ENCODE results near the gene CAP1. TPM values are rescaled to one million over a fixed set of nuclear protein-coding genes. Genes with fewer than 3 reads are reported as not detected.

The CAP1 gene
- polyA plus RNA-seq, 3 donors: 400 to 941 (median 876) TPM

DNA sequence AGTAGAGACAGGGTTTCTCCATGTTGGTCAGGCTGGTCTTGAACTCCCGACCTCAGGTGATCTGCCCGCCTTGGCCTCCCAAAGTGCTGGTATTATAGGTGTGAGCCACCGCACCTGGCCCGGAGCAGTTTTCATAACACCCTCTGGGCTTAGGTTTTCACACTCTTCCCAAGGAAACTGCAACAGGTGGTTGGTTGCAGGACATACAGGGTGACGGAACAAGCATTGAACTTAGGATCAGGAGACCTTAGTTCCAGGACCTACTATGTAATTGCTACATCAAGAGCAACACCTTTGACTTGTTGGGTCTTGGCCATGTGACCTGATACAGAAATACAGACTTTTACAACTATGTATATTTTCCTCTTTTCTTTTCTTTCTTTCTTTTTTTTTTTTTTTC is 47.6 kb upstream of the CAP1 start:
- H3K9ac ChIP-seq (ENCODE audit: insufficient read depth, low read length, poor library complexity, severe bottlenecking): no peak overlapping the region
- peaks cover 0 to 2% (median 0%) of the 10 kb centered on the region in 7 donors for H3K9me3 Mint-ChIP-seq
- H4K20me1 ChIP-seq (ENCODE audit: insufficient read depth, low read length): no peaks in the 10 kb centered on the region
- no peaks in the 10 kb centered on the region for H3K36me3 Mint-ChIP-seq
- TF ChIP-seq, protein P1, sequence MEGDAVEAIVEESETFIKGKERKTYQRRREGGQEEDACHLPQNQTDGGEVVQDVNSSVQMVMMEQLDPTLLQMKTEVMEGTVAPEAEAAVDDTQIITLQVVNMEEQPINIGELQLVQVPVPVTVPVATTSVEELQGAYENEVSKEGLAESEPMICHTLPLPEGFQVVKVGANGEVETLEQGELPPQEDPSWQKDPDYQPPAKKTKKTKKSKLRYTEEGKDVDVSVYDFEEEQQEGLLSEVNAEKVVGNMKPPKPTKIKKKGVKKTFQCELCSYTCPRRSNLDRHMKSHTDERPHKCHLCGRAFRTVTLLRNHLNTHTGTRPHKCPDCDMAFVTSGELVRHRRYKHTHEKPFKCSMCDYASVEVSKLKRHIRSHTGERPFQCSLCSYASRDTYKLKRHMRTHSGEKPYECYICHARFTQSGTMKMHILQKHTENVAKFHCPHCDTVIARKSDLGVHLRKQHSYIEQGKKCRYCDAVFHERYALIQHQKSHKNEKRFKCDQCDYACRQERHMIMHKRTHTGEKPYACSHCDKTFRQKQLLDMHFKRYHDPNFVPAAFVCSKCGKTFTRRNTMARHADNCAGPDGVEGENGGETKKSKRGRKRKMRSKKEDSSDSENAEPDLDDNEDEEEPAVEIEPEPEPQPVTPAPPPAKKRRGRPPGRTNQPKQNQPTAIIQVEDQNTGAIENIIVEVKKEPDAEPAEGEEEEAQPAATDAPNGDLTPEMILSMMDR (IDR thresholded peaks at IDR 0.05): no peak
- peaks cover 30% of the 10 kb centered on the region for H3K4me1 Mint-ChIP-seq
- no peaks in the 10 kb centered on the region for H3K9me3 ChIP-seq (replicated peaks in 1 of 2; ENCODE audit: control insufficient read depth in 1 of 2, insufficient read depth in 1 of 2, low read length in 2 of 2)
- peak overlapping the region in 1 of 2 donors; percentile 75 for H3K27ac ChIP-seq (ENCODE audit: low read depth in 1 of 2, low read length in 2 of 2)
- H3K4me1 ChIP-seq (ENCODE audit: control insufficient read depth in 1 of 2, insufficient read depth in 2 of 2, low read length in 2 of 2): peaks cover 23 to 41% of the 10 kb centered on the region in 2 donors
- DNase-seq: no peak
- no peak overlapping the region for H3K4me3 ChIP-seq (replicated peaks in 1 of 3; ENCODE audit: low read depth in 2 of 3, low read length in 3 of 3)
- no peak overlapping the region for H2AFZ ChIP-seq (ENCODE audit: insufficient read depth, low read depth, low read length, poor library complexity, severe bottlenecking)
- no peaks in the 10 kb centered on the region for H3K36me3 ChIP-seq (replicated peaks in 1 of 2; ENCODE audit: control insufficient read depth in 1 of 2, insufficient read depth in 2 of 2, low read length in 2 of 2)
- no peaks in the 10 kb centered on the region for H3K27me3 Mint-ChIP-seq (ENCODE audit: low read depth in 3 of 3)
- H3K4me2 ChIP-seq (replicated peaks; ENCODE audit: extremely low read depth, low read length, poor library complexity, severe bottlenecking): no peak overlapping the region
- no CpG with 5 or more reads among the region's 5 CpGs for WGBS (ENCODE audit: insufficient coverage)
- intact Hi-C loops (cut with micrococcal nuclease): no loop called here
- H3K27ac Mint-ChIP-seq: peak overlapping the region; percentile 67 to 93 (median 83)
- no peaks in the 10 kb centered on the region for H3K27me3 ChIP-seq (ENCODE audit: control insufficient read depth in 2 of 2, insufficient read depth in 2 of 2, low read length in 2 of 2)
- no peaks in the 10 kb centered on the region for H3K79me2 ChIP-seq (ENCODE audit: insufficient read depth, low read length)
- no peak overlapping the region for H3K4me3 Mint-ChIP-seq

DNA sequence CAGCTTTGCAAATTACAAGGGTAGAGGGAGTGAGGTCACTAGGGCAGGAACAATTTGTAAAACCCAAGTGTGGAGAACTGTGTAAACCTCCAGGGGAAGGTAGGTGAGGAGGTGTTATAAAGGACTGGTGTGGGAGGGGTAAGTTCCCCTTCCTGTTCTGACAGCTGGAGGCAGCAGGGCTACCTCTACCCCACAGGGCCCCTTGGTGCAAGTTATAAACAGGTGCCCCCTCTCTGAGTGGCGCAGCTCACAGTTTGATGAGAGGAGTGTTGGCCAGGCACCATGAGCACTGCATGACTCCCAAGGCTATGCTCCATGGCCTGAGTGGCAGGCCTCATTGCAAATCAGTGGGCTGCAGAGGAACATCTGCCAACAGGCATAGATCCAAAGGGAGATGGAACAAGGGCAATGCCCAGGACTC is 44.5 kb upstream of the CAP1 start:
- H3K27ac ChIP-seq (ENCODE audit: low read depth in 1 of 2, low read length in 2 of 2): no peak overlapping the region
- no CpG with 5 or more reads among the region's 1 CpG for WGBS (ENCODE audit: insufficient coverage)
- no peak overlapping the region for H3K4me2 ChIP-seq (replicated peaks; ENCODE audit: extremely low read depth, low read length, poor library complexity, severe bottlenecking)

More for the DNA sequence above, 44.5 kb upstream of the CAP1 start:
- Mint-ChIP-seq H3K27me3 (ENCODE audit: low read depth in 3 of 3) (peaks cover 0 to 1% (median 0%) of the 10 kb centered on the region in 3 donors), H3K9me3 (peaks cover 0 to 2% (median 0%) of the 10 kb centered on the region in 7 donors), H3K4me1 (peaks cover 34% of the 10 kb centered on the region), H3K4me3 (no peak overlapping the region), H3K36me3 (no peaks in the 10 kb centered on the region), H3K27ac (peak overlapping the region in 1 of 7 donors; percentile 52)
- H3K79me2 ChIP-seq (ENCODE audit: insufficient read depth, low read length): no peaks in the 10 kb centered on the region
- H4K20me1 ChIP-seq (ENCODE audit: insufficient read depth, low read length): no peaks in the 10 kb centered on the region
- H3K9ac ChIP-seq (ENCODE audit: insufficient read depth, low read length, poor library complexity, severe bottlenecking): no peak overlapping the region
- no peak overlapping the region for H2AFZ ChIP-seq (ENCODE audit: insufficient read depth, low read depth, low read length, poor library complexity, severe bottlenecking)
- H3K9me3 ChIP-seq (replicated peaks in 1 of 2; ENCODE audit: control insufficient read depth in 1 of 2, insufficient read depth in 1 of 2, low read length in 2 of 2): no peaks in the 10 kb centered on the region
- no peak for DNase-seq
- H3K4me3 ChIP-seq (replicated peaks in 1 of 3; ENCODE audit: low read depth in 2 of 3, low read length in 3 of 3): no peak overlapping the region
- H3K36me3 ChIP-seq (replicated peaks in 1 of 2; ENCODE audit: control insufficient read depth in 1 of 2, insufficient read depth in 2 of 2, low read length in 2 of 2): no peaks in the 10 kb centered on the region
- peaks cover 26 to 41% of the 10 kb centered on the region in 2 donors for H3K4me1 ChIP-seq (ENCODE audit: control insufficient read depth in 1 of 2, insufficient read depth in 2 of 2, low read length in 2 of 2)
- TF ChIP-seq, protein P1 (IDR thresholded peaks at IDR 0.05): no peak
- intact Hi-C loops (cut with micrococcal nuclease): no loop called here
- no peaks in the 10 kb centered on the region for H3K27me3 ChIP-seq (ENCODE audit: control insufficient read depth in 2 of 2, insufficient read depth in 2 of 2, low read length in 2 of 2)

Measured in CD14-positive monocyte (primary cell).